Left renal pelvis (tissue), 4 donors: ENCODE data around the gene OR1A2. TPM values are rescaled to one million over a fixed set of nuclear protein-coding genes. Genes with fewer than 3 reads are reported as not detected.
"Not testable (repeated sequence)": the region's sequence is repeated elsewhere in the genome, so short reads cannot be mapped to it uniquely, and the experiment has no call there.

Source experiments
- DNase-seq, 4 donors: peaks; one replicate each; pipeline ENCODE4 v3.0.0-alpha.2; 2013; ENCODE audit warnings: low read depth in 4 of 4, low spot score in 3 of 4
- polyA plus RNA-seq, 4 donors: library from polyadenylated mRNA; unstranded; fragments of 120-200 nt; gene quantifications; one replicate each; pipeline ENCODE4 v1.2.1, GENCODE V29; 2013; ENCODE audit not compliant: insufficient read length in 4 of 4

The OR1A2 gene
- polyA plus RNA-seq: not detected

DNA sequence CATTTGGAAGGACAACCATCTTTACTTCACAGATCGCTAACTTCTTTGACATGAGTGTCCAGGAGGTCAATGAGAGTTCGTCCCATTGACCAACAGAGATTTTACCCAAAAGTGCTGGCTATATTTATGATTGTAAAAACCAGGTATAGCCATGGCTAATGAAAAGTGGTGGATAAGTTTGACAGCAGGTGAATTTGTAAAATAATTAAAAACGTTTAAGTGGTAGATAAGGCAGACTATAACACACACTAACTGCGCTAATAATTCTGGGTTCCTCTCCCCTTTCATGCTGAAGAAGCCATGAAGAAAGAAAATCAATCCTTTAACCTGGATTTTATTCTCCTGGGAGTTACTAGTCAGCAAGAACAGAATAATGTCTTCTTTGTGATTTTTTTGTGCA is at the start of gene OR1A2:
OR1A2 (plus strand) TSS at position 301 of the 400 bp plus-strand sequence; CDS start at position 301, 0 bp downstream.
- no peak for DNase-seq

DNA sequence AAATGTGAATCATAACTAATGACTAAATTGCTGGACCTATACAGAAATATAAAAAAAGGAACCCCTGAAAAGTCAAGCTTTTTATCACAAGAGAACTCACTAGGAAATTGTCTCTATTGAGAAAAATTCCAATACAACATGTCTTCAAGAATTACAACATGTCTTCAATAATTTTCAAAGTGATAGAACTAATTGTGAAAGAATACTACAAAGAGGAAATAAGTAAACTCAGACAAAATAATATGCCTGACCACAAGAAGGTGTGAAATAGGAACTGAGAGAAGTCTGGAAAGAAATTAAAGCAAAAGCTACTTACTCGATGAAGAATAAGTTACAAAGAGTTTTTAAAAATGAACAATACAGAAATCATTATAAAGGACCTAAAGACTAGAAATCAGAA is 40.1 kb upstream of the OR1A2 start:
- DNase-seq: no peak

- no peak for DNase-seq
Observed at GRCh38 chr17:3167574-3167973, 29.7 kb upstream of the OR1A2 start.

- DNase-seq: no peak
Observed at GRCh38 chr17:3189961-3190360, 7.4 kb upstream of the OR1A2 start.

DNA sequence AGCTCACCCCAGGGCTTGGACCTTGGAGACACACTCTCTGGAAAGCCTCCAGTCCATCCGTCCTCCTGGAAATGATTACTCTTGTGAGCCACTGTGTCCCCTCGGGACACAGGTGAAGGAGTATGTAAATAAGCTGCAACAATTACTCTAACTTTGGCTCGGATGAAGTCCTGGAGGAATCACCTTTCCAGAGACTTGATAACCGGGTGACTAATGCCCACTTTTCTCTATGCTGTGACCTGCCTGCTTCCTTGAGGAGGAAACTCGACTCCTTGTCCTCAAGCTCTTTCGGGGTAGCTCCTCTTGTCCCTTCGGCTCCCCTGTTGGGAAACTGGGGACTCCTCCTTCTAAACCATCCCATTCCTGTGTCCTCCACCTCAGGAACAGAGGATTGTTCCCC is 10.0 kb downstream of the OR1A2 start, which contains the start of gene OR1A1:
OR1A1 (plus strand) TSS at position 301 of the 400 bp plus-strand sequence. CDS start 7,954 bp downstream, outside the sequence.
- no peak for DNase-seq

- no peak for DNase-seq
Observed at GRCh38 chr17:3208484-3208883, 11.2 kb downstream of the OR1A2 start.

DNA sequence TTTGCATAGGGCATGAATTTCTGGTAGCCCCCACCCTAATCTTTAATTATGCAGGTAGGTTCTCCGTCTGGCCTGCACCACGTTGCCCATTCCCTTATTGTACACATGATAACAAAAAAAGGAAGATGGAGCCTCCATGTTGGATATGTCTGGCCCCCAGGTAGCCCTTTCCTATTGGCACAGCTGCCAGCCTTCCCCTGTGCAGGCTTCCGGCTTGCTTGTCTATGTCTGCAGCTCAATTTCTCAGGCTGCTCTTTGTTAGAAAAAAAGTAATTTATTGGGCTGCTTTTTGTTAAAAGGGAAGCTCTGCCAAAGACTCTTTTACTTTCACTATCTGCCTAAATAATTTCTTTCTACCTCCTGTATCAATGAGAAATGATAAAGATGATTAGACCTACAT is 15.7 kb downstream of the OR1A2 start:
- DNase-seq: no peak

- no peak for DNase-seq
Observed at GRCh38 chr17:3213587-3213986, 16.3 kb downstream of the OR1A2 start.

- not testable (repeated sequence) for DNase-seq
Observed at GRCh38 chr17:3219978-3220377, 22.7 kb downstream of the OR1A2 start.

GRCh38 chr17:3221850-3222249 is 24.5 kb downstream of the OR1A2 start:
- no peak for DNase-seq

DNA sequence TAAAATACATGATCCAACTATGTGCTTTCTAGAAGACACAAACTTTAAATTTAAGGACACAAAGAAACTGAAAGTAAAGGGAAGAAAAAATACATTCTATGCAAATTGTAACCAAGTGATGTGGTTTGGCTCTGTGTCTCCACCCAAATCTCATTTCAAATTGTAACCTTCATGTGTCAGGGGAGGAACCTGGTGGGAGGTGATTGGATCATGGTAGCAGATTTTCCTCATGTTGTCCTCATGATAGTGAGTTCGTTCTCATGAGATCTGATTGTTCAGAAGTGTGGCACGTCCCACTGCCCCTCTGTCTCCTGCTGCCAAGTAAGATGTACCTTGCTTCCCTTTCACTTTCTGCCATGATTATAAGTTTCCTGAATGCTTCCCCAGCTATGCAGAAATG is 25.2 kb downstream of the OR1A2 start:
- DNase-seq: no peak

GRCh38 chr17:3224721-3225352 is 27.5 kb downstream of the OR1A2 start:
- DNase-seq: not testable (repeated sequence)

- not testable (repeated sequence) for DNase-seq
Observed at GRCh38 chr17:3232300-3232699, 35.0 kb downstream of the OR1A2 start.

DNA sequence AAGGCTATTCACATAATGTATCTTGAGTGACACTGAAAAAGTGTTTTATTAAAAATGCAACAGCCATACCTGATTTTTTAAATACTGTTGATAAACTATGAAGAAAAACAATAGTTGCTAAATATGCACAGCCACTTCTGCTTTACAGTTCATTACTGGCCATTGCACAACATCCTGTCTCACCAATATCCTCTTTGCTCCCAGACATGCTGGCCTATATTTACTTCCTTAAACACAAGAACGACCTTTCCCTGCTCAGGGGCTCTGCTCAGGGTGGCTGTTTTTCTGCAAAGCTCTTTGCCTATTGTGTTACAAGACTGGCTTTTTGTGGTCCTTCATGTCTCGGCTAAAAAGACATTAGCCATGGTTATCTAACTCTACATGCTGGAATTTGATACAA is 41.4 kb downstream of the OR1A2 start:
- DNase-seq: not testable (repeated sequence)

DNA sequence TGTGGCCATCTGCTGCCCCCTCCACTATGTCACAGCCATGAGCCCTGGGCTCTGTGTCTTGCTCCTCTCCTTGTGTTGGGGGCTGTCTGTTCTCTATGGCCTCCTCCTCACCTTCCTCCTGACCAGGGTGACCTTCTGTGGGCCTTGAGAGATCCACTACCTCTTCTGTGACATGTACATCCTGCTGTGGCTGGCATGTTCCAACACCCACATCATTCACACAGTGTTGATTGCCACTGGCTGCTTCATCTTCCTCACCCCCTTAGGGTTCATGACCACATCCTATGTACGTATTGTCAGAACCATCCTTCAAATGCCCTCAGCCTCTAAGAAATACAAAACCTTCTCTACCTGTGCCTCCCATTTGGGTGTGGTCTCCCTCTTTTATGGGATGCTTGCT is 43.7 kb downstream of the OR1A2 start:
- not testable (repeated sequence) for DNase-seq

- DNase-seq: not testable (repeated sequence)
Observed at GRCh38 chr17:3244841-3245240, 47.5 kb downstream of the OR1A2 start.

Other genes with a start within 250 kb of the OR1A2 start
- not detected for gene OR1D5, start 133.9 kb upstream of the OR1A2 start, polyA plus RNA-seq
- under 1 TPM in 1 of 4 donors, not detected in 3; 0.03 TPM for gene OR1D2, start 93.1 kb upstream of the OR1A2 start, polyA plus RNA-seq
- gene OR1G1, start 70.0 kb upstream of the OR1A2 start, polyA plus RNA-seq: not detected
- under 1 TPM in 3 of 4 donors, not detected in 1; 0.04 to 0.07 (median 0.05) TPM for gene OR1A1, start 10.1 kb downstream of the OR1A2 start, polyA plus RNA-seq
- gene OR3A1, start 100.8 kb downstream of the OR1A2 start, polyA plus RNA-seq: under 1 TPM in 2 of 4 donors, not detected in 2; 0.12 TPM
- under 1 TPM; 0.14 to 0.68 (median 0.43) TPM for gene OR3A2, start 188.8 kb downstream of the OR1A2 start, polyA plus RNA-seq
- gene OR1E1, start 200.9 kb downstream of the OR1A2 start, polyA plus RNA-seq: not detected
- under 1 TPM in 2 of 4 donors, not detected in 2; 0.15 to 0.17 TPM for gene OR3A3, start 213.9 kb downstream of the OR1A2 start, polyA plus RNA-seq
- not detected for gene OR1E2, start 236.3 kb downstream of the OR1A2 start, polyA plus RNA-seq